RWPE2 (cell line): ENCODE data around the gene SMPD2.
"Not testable (repeated sequence)": the region's sequence is repeated elsewhere in the genome, so short reads cannot be mapped to it uniquely, and the experiment has no call there.

Source experiments
- ATAC-seq: fragments of 200-7000 bp; cut with Tn5 transposase; 3 replicates; pipeline ENCODE4 v1.9.1; 2021; ENCODE audit warnings: low read depth
- DNase-seq: peaks from one replicate; pipeline ENCODE4 v3.0.0-alpha.2; 2020; ENCODE audit warnings: low spot score
- H3K27ac ChIP-seq: fragments of 450-650 bp; 2 replicates; pipeline ENCODE4 v1.5.1; 2017; ENCODE audit warnings: mild to moderate bottlenecking; ENCODE audit not compliant: poor library complexity, severe bottlenecking
- H3K27me3 ChIP-seq: fragments of 250-450 bp; sonication (Bioruptor Pico); 2 replicates; pipeline ENCODE4 v1.5.1; 2021; ENCODE audit warnings: mild to moderate bottlenecking, moderate library complexity; ENCODE audit not compliant: insufficient read depth, poor library complexity, severe bottlenecking
- H3K36me3 ChIP-seq: fragments of 250-450 bp; sonication (Bioruptor Pico); 2 replicates; pipeline ENCODE4 v1.5.1; 2020; ENCODE audit warnings: low read depth, mild to moderate bottlenecking, moderate library complexity
- H3K4me1 ChIP-seq: fragments of 250-450 bp; sonication (Bioruptor Pico); 2 replicates; pipeline ENCODE4 v1.5.1; 2021; ENCODE audit warnings: mild to moderate bottlenecking, moderate library complexity; ENCODE audit not compliant: insufficient read depth, poor library complexity, severe bottlenecking
- H3K4me3 ChIP-seq: fragments of 250-450 bp; sonication (Bioruptor Pico); 2 replicates; pipeline ENCODE4 v1.5.1; 2021; ENCODE audit warnings: mild to moderate bottlenecking, moderate library complexity; ENCODE audit not compliant: severe bottlenecking
- H3K9me3 ChIP-seq: fragments of 250-450 bp; sonication (Bioruptor Pico); 2 replicates; pipeline ENCODE4 v1.5.1; 2021; ENCODE audit warnings: mild to moderate bottlenecking, moderate library complexity; ENCODE audit not compliant: severe bottlenecking
- CTCF ChIP-seq: fragments of 450-650 bp; IDR thresholded peaks from one replicate; pipeline ENCODE4 v1.5.1; 2017; ENCODE audit warnings: mild to moderate bottlenecking, moderate library complexity; ENCODE audit not compliant: poor library complexity, severe bottlenecking

SMPD2 gene

GRCh38 chr6:109458774-109459531 lies 18.4 kb downstream of the SMPD2 start:
- no peaks in the 10 kb centered on the region for H3K9me3 ChIP-seq
- H3K4me1 ChIP-seq = no peaks in the 10 kb centered on the region
- H3K27me3 ChIP-seq = no peaks in the 10 kb centered on the region
- H3K36me3 ChIP-seq = peaks cover 33% of the 10 kb centered on the region
- TF ChIP-seq CTCF = no peak
- ATAC-seq (no peak), DNase-seq (no peak)
- no peak overlapping the region for H3K4me3 ChIP-seq
- H3K27ac ChIP-seq = no peak overlapping the region

DNA sequence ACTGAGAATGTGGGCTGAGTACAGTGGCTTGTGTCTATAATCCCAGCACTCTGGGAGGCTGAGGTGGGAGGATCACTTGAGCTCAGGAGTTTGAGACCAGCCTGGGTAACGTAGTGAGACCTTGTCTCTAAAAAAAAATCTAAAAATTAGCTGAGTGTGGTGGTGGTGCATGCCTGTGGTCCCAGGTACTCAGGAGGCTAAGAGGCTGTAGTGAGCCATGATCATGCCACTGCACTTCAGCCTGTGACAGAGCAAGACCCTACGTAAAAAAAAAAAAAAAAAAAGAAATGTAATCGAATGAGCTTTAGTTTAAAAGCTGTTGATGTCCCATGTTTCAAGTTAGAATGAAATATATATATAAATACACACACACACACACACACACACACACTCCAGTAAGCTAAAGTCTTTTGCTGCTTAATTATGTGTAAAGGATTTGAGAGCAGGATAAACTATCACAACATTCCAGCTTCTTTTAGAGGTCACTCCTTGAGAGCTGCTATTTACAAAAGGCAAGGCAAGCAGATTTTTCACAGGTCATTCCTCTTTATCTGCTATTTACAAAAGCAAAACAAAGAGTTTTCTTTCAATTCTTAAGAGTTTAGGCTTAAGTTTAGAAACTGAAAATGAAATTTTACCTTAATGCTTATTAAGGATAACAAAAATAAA lies 19.8 kb downstream of the SMPD2 start:
- H3K4me1 ChIP-seq = no peaks in the 10 kb centered on the region
- H3K9me3 ChIP-seq = no peaks in the 10 kb centered on the region
- TF ChIP-seq CTCF = no peak
- ATAC-seq (no peak), DNase-seq (no peak)
- H3K4me3 ChIP-seq = no peak overlapping the region
- H3K36me3 ChIP-seq = peaks cover 47% of the 10 kb centered on the region
- H3K27me3 ChIP-seq = no peaks in the 10 kb centered on the region
- H3K27ac ChIP-seq = no peak overlapping the region

DNA sequence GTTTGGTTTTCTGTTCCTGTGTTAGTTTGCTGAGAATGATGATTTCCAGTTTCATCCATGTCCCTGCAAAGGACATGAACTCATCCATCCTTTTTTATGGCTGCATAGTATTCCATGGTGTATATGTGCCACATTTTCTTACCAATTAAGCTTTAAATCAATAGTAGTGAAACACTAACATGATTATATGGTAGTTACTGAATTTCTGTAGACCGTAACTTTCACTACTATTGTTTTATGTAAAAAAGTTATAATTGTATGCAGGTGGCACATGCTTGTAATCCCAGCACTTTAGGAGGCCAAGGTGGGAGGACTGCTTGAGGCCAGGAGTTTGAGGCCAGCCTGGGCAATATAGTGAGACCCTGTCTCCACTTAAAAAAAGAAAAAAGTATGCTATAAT lies 20.7 kb downstream of the SMPD2 start:
- DNase-seq, H3K4me1 ChIP-seq: not testable (repeated sequence)

DNA sequence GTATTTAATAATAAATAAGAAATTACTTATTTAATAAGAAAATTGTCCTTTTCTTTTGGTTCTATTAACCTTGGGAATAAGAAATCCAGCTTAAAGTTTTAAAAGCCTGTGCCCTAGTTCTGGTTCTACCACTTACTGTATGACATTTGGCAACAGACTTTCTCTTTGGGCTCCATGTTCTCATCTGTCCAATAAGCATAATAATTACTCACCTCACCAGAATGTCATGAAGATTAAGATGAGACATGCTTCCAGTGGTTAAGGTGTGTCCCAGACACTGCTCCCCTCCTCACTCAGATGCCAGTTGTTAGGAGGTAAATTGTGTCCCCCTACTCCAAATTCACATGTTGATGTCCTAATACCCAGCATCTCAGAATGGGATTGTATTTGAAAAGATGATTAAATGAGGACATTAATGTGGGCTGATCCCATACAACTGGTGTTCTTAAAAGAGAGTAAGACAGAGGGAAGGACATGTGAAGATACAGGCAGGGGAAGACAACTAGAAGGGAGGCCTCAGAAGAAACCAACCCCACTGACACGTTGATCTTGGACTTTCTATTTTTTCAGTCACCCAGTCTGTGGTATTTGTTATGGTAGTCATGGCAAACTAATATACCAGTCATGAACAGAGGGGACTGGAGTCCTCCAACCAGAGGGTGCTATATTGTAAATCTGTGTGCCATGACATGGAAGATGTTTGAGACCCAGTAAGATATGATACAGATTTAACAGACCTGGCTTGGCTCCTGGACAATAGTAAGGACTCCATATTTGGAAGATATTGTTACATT lies 21.4 kb downstream of the SMPD2 start:
- ATAC-seq = peak; percentile 73
- H3K4me1 ChIP-seq = no peaks in the 10 kb centered on the region
- no peaks in the 10 kb centered on the region for H3K9me3 ChIP-seq
- H3K27me3 ChIP-seq = no peaks in the 10 kb centered on the region
- H3K36me3 ChIP-seq = peaks cover 63% of the 10 kb centered on the region
- H3K27ac ChIP-seq = no peak overlapping the region
- no peak overlapping the region for H3K4me3 ChIP-seq
- no peak for DNase-seq
- no peak for TF ChIP-seq CTCF

More for the DNA sequence above, 20.7 kb downstream of the SMPD2 start:
- not testable (repeated sequence) for H3K9me3 ChIP-seq, ATAC-seq, H3K27me3 ChIP-seq, H3K27ac ChIP-seq, H3K4me3 ChIP-seq
- peaks cover 56% of the 10 kb centered on the region for H3K36me3 ChIP-seq

DNA sequence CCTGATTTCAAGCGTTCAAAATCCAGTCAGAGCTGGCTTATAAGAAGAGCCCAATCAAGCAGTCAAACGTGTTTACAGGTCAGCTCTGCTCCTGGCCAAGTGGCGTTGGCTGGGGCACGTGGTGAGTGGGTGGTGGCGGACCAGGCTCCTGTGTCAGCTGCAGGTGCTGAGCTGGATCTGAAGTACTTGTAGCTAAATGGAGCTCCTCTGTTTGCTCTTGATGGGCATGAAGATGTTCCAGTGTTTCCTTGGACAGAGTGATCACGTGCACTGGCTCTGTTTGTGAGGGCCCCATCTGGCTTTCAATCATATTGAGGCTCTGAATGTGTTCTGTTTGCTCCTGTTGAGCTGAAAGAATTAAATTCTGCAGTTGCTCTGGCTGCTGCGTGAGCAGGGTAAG lies 25.2 kb downstream of the SMPD2 start:
- H3K4me3 ChIP-seq = no peak overlapping the region
- no peak for TF ChIP-seq CTCF
- H3K4me1 ChIP-seq = no peaks in the 10 kb centered on the region
- H3K27ac ChIP-seq = no peak overlapping the region
- DNase-seq (no peak), ATAC-seq (no peak)
- H3K36me3 ChIP-seq = peaks cover 75% of the 10 kb centered on the region
- H3K9me3 ChIP-seq = no peaks in the 10 kb centered on the region
- no peaks in the 10 kb centered on the region for H3K27me3 ChIP-seq
